HG03066 (cell line): ENCODE measurements around the gene DYRK1A.

Experiments used
- ATAC-seq: cut with Tn5 transposase; IDR thresholded peaks from one replicate; pipeline ENCODE4 v1.9.1; 2021; ENCODE audit warnings: low read depth; ENCODE audit not compliant: unreplicated experiment

DYRK1A gene

GRCh38 chr21:37364722-37365121 lies 1.9 kb upstream of the DYRK1A start:
- no peak for ATAC-seq

GRCh38 chr21:37365517-37366481 lies 774 bp upstream of the DYRK1A start:
- peak; percentile 28 for ATAC-seq

GRCh38 chr21:37367336-37367702 lies 746 bp downstream of the DYRK1A start:
- no peak for ATAC-seq

- ATAC-seq = no peak
Observed at GRCh38 chr21:37367703-37368540, 1.3 kb downstream of the DYRK1A start.

GRCh38 chr21:37368541-37369279 lies 2.1 kb downstream of the DYRK1A start:
- no peak for ATAC-seq

- ATAC-seq = no peak
Observed at GRCh38 chr21:37369307-37369854, 2.8 kb downstream of the DYRK1A start.

- peak; percentile 19 for ATAC-seq
Observed at GRCh38 chr21:37370152-37371040, 3.8 kb downstream of the DYRK1A start.

GRCh38 chr21:37371041-37371397 lies 4.4 kb downstream of the DYRK1A start:
- ATAC-seq = no peak

- no peak for ATAC-seq
Observed at GRCh38 chr21:37372127-37372731, 5.7 kb downstream of the DYRK1A start.

- no peak for ATAC-seq
Observed at GRCh38 chr21:37372951-37373350, 6.4 kb downstream of the DYRK1A start.

- ATAC-seq = no peak
Observed at GRCh38 chr21:37373539-37373938, 7.0 kb downstream of the DYRK1A start.

- no peak for ATAC-seq
Observed at GRCh38 chr21:37374027-37374426, 7.5 kb downstream of the DYRK1A start.

- no peak for ATAC-seq
Observed at GRCh38 chr21:37375866-37376574, 9.4 kb downstream of the DYRK1A start.

- no peak for ATAC-seq
Observed at GRCh38 chr21:37378700-37379139, 12.1 kb downstream of the DYRK1A start.

- no peak for ATAC-seq
Observed at GRCh38 chr21:37380349-37381323, 14.1 kb downstream of the DYRK1A start.

- no peak for ATAC-seq
Observed at GRCh38 chr21:37381883-37382585, 15.5 kb downstream of the DYRK1A start.

- no peak for ATAC-seq
Observed at GRCh38 chr21:37383086-37383485, 16.5 kb downstream of the DYRK1A start.
